HG02884 (cell line): ENCODE data around the gene AP3M1.
"Not testable (repeated sequence)": the region's sequence is repeated elsewhere in the genome, so short reads cannot be mapped to it uniquely, and the experiment has no call there.

ENCODE experiments used
- ATAC-seq: cut with Tn5 transposase; IDR thresholded peaks from one replicate; pipeline ENCODE4 v1.9.1; 2021; ENCODE audit warnings: mild to moderate bottlenecking, moderate library complexity; ENCODE audit not compliant: unreplicated experiment

The AP3M1 gene, protein sequence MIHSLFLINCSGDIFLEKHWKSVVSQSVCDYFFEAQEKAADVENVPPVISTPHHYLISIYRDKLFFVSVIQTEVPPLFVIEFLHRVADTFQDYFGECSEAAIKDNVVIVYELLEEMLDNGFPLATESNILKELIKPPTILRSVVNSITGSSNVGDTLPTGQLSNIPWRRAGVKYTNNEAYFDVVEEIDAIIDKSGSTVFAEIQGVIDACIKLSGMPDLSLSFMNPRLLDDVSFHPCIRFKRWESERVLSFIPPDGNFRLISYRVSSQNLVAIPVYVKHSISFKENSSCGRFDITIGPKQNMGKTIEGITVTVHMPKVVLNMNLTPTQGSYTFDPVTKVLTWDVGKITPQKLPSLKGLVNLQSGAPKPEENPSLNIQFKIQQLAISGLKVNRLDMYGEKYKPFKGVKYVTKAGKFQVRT

DNA sequence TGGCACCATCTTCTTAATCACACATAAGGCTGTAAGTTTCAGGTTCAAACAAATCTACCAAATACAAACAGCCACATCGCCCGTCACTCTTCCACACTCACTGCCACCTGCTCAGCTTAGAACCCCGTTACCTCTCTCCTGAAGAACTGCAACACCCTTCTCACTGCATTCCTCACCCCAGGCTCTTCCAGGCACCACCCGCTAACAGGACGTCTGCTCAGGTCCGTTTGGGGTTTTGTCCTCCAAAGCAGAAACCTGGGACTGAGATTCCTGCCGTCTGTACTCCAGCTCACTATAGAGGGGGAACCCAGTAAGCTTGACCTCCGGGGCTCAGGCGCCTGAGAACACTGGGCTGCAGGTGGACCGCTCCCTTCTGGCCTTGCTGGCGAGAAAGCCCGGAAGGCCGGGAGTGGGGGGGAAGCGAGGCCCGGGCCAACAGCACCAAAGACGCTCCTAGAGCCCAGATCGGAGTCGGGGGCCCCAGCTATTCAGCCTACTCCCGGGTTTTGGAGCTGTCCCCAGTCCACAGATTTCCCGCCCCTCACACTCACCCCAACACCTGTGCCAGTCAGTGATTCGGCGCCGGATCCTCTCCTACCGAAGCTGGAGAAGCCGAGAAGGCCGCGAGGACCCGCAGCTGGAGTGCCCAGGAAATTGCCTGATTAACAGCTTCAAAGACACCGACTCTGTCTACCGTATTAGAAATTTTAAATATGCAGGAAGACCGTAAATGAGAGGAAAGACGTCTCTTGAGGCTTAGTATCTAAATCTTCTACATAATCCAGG is at the start of gene AP3M1:
Gene AP3M1 (minus strand): TSS at position 625 of the 786 bp plus-strand sequence. CDS start 12,449 bp downstream, outside the sequence.
- peak; percentile 41 for ATAC-seq

DNA sequence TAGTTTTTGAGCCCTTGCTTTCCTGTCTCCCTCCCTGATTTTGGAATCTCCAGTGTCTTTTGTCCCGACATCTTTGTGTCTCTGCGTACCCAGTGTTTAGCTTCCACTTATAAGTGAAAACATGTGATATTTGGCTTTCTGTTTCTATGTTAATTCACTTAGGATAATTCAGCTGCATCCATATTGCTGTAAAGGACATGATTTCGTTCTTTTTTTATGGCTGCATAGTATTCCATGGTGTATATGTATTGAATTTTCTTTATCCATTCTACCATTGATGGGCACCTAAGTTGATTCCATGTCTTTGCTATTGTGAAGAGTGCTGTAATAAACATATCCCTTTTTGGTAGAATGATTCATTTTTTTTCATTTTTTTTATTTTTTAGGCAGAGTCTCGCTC is 48.7 kb upstream of the AP3M1 start:
- ATAC-seq = no peak

DNA sequence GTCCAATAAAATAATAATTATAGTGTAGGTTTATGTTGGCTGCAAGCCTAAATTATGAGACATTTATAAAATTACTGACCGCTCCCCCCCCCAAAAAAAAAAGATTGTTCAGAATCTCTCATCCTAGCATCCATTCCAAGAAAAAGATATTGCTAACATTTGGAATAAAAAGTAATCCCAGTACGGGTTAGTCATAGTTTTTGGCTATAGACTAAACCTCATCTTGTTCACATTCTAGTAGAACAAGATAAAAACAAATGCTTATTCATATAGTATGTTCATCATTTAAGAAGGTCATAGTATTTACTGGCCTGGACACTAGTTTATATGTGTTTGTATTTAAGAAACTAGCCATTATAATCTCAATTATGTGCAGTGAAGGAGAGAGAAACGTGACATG is 44.4 kb upstream of the AP3M1 start:
- ATAC-seq = no peak

DNA sequence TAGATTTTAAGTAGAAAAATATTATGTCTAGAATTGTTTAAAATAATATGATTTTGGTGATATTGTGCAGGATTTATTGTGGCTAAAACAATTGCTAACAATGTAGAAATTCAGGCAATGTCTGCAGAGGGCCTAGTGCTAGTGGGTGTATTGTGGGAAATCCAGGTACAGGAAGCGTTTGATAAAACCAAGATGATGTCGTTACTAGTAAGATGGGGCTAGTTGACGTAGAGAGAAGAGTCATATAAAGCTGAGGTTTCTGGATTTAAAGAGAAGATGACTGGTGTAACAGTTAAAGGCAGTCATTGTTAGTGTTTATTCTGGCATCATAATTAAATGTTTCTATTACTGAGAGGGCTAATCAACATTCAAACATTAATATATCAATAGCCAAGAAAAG is 43.9 kb upstream of the AP3M1 start:
- no peak for ATAC-seq

DNA sequence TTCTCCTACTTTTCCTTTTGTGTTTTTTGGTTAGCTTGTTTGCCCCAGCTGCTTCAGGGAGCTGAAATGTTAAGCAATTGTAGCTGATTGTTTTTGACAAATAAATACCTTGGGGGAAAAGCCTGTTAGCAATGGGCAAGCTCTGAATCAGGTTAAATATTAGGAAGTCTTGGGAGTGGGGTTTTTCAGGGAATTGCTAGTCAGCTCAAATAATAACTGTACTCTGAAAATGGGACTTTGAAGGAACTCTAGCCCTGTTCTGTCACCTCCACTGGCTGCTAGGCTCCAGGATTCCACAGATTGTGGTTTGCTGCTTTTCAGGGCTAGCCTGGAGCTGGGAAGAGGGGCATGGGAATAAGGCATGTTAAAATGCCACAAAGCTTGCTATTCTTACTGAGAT is 39.9 kb upstream of the AP3M1 start:
- no peak for ATAC-seq

DNA sequence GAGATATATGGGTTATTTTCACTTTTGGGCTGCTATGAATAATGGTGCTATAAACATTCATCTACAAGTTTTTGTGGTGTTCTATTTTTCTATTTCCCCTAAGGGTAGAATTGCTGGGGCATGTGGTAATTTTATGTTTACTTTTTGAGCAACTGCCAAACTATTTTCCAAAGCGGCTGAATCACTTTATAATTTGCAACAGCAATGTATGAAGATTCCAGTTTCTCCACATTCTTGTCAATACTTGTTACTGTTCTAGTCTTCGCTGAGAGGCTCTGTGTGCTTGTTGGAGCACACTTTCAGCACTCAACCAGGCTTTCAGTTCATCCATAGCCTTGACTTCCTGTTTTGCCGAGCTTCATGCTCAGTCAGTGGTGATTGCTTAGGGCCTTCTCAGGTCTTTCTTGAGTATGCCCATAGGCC is 39.4 kb upstream of the AP3M1 start:
- no peak for ATAC-seq

DNA sequence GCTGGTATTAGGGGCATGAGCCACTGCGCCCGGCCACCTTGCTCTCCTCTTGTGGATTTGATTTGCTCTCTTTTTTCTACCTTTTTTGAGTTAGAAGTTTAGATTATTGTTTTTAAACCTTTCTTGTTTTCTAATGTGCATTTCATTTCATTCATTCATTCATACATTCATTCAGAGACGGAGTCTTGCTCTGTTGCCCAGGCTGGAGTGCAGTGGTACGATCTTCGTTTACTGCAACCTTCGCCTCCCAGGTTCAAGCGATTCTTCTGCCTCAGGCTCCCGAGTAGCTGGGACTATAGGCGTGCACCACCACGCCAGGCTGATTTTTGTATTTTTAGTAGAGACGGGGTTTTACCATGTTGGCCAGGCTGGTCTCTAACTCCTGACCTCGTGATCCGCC is 38.0 kb upstream of the AP3M1 start:
- ATAC-seq = not testable (repeated sequence)

DNA sequence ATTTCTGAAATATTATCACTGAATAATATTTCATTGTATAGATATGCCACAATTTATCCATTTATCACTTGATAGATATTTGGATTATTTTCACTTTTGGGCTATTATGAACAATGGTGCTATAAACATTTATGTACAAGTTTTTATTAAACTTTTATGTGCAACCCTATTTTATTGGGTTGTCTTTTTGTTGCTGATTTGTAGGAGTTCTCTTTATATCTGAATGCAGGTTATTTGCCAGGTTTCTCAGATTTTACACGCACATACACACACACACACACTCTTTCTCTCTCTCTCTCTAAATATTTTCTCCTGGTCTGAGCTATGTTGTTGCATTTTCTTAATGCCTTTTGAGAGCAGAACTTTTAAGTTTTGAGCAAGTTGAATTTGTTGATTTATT is 36.6 kb upstream of the AP3M1 start:
- ATAC-seq = no peak

DNA sequence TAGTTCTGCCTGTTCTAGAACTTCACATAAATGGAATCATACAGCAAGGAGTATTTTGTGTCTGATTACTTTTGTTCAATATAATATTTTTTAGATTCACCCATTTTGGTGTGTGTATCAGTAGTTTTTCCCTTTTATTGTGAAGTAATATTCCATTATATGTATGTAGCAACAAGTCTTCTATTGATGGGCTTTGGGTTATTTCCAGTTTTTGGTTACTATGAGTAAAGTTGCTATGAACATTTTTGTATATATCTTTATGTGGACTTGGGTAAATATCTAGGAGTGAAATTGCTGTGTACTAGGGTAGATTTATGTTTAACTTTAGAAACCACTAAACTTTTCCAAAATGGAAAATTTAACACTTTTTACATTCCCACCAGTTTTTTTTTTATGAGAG is 36.0 kb upstream of the AP3M1 start:
- no peak for ATAC-seq

DNA sequence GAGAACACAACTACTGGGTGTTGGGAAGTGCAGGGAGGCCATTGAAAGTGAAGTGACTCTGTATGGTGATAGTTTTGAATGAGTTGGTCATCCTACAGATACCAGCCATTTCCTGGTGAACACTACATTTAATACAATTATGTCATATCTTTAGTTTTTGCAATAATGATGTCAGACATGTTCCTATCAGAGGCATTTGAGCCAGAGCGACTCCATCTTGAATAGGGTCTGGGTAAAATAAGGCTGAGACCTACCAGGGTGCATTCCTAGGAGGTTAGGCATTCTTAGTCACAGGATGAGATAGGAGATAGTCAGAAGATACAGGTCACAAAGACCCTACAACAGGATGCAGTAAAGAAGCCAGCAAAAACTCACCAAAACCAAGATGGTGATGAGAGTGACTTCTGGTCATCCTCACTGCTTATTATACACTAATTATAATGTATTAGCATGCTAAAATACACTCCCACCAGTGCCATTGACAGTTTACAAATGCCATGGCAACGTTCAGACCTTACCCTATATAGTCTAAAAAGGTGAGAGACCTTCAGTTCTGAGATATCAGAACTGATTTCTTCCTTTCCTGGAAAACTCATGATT is 28.6 kb upstream of the AP3M1 start:
- ATAC-seq = no peak

DNA sequence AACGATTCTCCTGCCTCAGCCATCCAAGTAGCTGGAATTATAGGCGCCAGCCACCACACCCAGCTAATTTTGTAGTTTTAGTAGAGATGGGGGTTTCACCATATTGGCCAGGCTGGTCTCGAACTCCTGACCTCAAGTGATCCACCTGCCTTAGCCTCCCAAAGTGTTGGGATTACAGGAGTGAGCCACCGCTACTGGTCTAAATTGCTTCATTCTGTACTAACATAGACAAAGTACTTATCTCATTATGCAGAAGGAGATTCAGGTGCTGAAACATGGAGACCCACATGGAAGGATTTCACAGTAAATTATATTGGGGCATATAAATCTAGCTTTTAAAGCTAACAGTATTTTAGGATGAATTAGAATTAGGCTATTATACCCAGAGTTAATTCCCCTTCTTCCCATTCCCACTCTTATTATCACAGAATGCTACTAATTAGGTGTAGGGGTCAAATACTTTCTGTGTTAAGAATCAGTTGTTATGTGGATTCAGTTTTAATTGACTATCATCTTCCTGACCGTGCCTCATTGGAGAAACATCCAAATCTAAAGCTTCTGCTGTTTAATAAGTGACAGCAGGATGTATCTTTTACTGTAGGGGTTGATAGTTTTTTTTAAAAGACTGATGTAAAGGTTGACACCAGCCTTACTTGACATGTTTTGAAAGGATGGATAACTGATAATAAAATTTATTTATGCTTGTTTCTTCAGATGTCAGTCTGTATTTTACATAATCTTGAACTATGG is 27.6 kb upstream of the AP3M1 start:
- no peak for ATAC-seq

DNA sequence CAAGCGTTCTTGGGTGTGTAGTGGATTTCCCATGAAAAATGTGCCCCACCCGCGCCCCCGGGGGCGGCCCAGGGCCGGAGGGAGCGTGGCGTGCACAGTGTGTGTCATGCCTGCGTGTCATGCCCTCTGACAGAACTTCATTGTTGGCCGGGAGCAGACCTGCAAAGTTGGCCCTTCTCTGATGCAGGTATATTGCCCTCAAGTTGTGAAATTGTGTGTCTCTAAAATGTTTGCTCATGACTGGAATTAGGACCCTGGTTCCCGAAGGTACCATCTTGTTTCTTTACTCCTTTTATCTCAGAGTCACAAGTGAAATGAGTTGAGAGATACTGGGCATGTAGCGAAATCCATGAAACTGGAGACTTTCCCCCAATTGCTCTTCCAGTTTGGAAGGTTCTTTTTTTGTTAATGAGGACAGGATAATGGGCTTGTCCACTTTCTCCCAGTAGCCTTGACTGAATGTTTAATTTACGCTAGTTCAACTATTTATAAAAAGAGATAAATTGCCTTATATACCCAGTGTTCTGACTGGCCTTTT is 26.6 kb upstream of the AP3M1 start:
- ATAC-seq = peak; percentile 11

DNA sequence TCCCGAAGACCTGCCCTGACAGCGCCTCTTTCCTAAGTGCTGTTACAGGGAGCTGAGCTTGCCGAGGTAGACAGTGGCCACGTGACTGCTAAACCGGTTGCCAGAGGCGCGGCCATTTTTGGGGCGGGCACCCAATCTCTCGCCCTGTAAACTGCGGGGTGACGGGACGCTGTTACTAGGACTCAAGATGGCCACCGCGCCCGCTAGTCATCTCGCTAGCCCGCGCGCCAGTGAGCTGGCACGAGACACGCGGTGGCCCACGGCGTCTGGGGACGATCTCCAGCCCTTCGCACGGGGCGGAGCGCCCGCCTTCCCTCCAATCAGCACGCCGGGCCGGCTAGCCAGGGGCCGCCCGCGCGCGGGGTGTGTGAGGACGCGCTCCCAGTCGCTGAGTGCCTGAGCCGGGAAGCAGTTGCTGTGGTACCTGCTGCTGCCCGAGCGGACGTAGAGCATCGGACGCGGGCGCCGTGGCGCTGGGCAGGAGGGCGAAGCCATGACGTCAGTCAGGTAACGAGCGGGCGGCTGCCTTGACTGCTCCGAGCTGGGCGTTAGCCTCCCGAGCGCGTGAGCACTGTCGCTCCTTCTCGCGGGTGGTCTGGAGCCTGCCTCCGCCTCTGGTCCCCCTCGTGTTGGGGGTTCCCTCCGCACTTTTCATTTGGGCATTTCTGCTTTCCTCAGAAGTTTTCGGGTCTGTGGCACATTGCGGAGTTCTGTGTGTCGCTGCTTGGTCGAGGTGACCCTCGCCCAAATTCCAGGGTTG is 25.9 kb upstream of the AP3M1 start:
- ATAC-seq = peak; percentile 87

DNA sequence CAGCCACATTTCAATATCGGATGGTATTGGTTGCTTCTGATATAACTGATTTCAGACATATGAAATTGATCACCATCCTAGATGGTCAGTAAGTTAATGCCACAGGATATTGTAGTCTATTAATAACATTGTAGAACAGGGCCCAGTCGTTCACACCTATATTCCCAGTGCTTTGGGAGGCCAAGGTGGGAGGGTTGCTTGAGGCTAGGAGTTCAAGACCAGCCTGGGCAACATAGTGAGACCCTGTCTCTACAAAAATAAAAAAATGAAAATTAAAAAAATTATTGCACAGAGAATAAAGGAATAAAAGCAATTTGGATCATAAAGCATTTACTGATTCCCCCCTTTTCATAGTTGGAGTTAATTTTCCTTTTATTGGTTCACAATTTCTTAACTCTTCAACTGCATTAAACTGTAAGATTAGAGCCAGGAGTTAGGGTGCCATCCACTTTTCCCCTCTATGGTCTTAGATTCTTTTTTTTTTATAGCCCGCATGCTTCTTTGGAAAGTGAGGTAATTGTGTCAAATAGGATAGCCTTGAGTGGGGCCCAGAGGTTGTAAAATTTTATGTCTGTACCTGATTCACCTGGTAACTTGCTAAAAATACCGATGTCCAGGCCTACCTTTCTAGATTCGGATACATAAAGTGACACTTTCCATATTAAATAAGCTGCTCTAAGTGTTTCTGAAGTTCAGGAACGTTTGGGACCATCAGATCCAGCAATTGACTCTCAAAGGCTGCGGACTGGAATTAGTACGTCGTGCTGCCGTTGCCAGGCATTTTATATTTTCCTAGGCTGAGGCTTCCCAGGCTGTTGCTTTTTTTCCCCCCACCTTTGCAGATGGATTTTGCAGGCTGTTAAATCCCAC is 25.1 kb upstream of the AP3M1 start:
- no peak for ATAC-seq

DNA sequence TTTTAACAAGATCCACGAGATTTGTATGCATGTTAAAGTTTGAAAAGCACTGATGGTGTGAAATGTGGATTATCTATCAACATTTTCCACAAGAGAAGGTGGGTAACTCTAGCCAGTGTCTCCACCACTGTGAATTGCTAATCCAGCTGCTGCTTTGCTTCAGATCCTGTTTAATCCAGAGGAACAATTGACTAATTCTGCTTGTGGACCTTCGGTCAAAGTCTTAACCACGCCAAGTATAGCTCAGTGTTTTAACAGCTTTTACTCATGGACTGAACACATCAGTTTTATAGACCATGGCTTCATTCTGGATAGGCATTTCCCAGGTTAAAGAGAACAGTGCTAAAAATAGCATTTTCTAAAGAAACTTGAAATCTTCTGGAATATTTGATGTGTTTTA is 23.9 kb upstream of the AP3M1 start:
- no peak for ATAC-seq

DNA sequence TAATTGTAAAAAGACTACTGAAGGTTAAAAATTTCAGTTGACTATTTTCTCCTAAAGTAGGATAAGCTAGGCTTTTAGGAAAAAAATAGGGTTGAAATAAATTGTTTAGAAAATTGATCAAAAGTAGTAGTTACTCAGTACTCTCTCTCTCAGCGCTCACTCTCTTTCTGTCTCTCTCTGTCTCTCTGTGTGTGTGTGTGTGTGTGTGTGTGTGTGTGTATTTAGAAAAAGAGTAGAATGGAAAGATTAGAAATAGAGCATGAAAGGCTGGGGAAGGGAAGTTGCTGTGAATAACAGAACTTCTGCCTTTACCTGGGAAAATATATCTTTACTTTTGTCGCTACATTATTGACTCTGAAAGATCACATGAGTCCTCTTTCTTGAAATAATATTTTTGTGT is 21.0 kb upstream of the AP3M1 start:
- ATAC-seq = no peak

DNA sequence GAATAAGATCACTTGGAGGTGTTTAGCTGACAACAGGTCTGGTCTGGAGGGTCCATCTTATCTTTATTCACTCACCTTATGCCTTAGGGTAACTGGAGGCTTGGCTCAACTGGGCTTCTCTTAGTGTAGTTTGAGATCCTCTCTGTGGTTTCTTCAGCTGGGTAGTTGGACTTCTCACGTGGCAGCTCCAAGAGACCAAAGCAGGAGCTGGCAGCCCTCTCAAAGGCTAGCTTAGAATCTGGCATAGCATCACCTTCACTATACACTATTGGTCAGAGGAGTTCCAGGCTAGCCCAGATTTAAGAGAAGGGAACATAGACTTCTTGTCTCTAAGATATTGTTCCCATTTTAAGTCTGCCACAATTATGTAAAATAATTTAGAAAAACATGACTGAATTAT is 16.8 kb upstream of the AP3M1 start:
- ATAC-seq = no peak

DNA sequence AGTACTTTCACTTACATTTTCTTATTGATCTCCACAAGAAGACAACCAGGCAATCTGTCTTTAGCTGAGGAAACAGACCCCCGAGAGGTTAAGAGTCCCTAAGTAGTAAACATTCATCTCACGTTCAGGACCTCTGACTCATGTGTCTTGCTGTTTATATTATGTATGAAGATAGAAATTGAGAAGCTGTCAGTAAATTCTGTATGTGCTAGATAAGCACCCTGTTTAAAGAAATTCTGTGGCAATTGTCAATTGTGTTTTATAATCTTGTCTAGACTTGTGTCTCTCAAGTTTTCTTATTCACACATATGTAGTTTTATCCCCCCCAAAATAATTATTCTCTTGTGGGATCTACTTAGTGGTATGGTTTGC is 14.9 kb upstream of the AP3M1 start:
- ATAC-seq = no peak
